ENCODE results near the gene RNASEH1.
A peak's percentile ranks its signal among the peaks of the same experiment; 100 is the strongest.

RNASEH1 gene

GRCh38 chr2:3522961-3523421, 35.1 kb downstream of the RNASEH1 start:
- H4K20me1 ChIP-seq (ENCODE audit: insufficient read depth, low read length, poor library complexity, severe bottlenecking) = peaks cover 3% of the 10 kb centered on the region
- H3K9ac ChIP-seq (ENCODE audit: low read depth, low read length, poor library complexity, severe bottlenecking) = no peak overlapping the region
- peaks cover 19% of the 10 kb centered on the region for H3K79me2 ChIP-seq (ENCODE audit: insufficient read depth, low read length)
- no peaks in the 10 kb centered on the region for H3K9me3 ChIP-seq (ENCODE audit: insufficient read depth, low read depth, low read length)
- H3K4me1 ChIP-seq (ENCODE audit: insufficient read depth, low read length, poor library complexity, severe bottlenecking) = peaks cover 20% of the 10 kb centered on the region
- H3F3A ChIP-seq (ENCODE audit: low read depth) = no peaks in the 10 kb centered on the region
- H3K27me3 ChIP-seq (ENCODE audit: insufficient read depth, low read length, poor library complexity, severe bottlenecking) = no peaks in the 10 kb centered on the region
- H3K4me2 ChIP-seq (ENCODE audit: low read depth, low read length, poor library complexity, severe bottlenecking) = no peak overlapping the region
- H3K4me3 ChIP-seq (ENCODE audit: low read length, poor library complexity, severe bottlenecking) = no peak overlapping the region
- no peak overlapping the region for H2AFZ ChIP-seq (ENCODE audit: low read length)
- TF ChIP-seq CTCF (conservative IDR thresholded peaks at IDR 0.05; ENCODE audit: low read length) (no peak), EZH2phosphoT487 (IDR thresholded peaks at IDR 0.05; ENCODE audit: borderline replicate concordance) (no peak)
- H3K36me3 ChIP-seq (ENCODE audit: insufficient read depth, low read length) = no peaks in the 10 kb centered on the region
- H3K9me2 ChIP-seq (replicated peaks; ENCODE audit: low read depth, low read length) = no peaks in the 10 kb centered on the region

- Histone ChIP-seq H3K9ac (ENCODE audit: low read depth, low read length, poor library complexity, severe bottlenecking) (peak overlapping the region; percentile 94), H3K27me3 (ENCODE audit: insufficient read depth, low read length, poor library complexity, severe bottlenecking) (no peaks in the 10 kb centered on the region), H3F3A (ENCODE audit: low read depth) (no peaks in the 10 kb centered on the region), H3K36me3 (ENCODE audit: insufficient read depth, low read length) (no peaks in the 10 kb centered on the region), H4K20me1 (ENCODE audit: insufficient read depth, low read length, poor library complexity, severe bottlenecking) (peaks cover 9% of the 10 kb centered on the region), H3K4me1 (ENCODE audit: insufficient read depth, low read length, poor library complexity, severe bottlenecking) (peaks cover 22% of the 10 kb centered on the region), H3K9me2 (replicated peaks; ENCODE audit: low read depth, low read length) (no peaks in the 10 kb centered on the region), H3K9me3 (ENCODE audit: insufficient read depth, low read depth, low read length) (no peaks in the 10 kb centered on the region), H3K4me2 (ENCODE audit: low read depth, low read length, poor library complexity, severe bottlenecking) (peak overlapping the region; percentile 96), H3K79me2 (ENCODE audit: insufficient read depth, low read length) (peaks cover 42% of the 10 kb centered on the region), H3K4me3 (ENCODE audit: low read length, poor library complexity, severe bottlenecking) (peak overlapping the region; percentile 96), H2AFZ (ENCODE audit: low read length) (no peak overlapping the region)
- TF ChIP-seq CTCF (conservative IDR thresholded peaks at IDR 0.05; ENCODE audit: low read length) (no peak), EZH2phosphoT487 (IDR thresholded peaks at IDR 0.05; ENCODE audit: borderline replicate concordance) (no peak)
Observed at GRCh38 chr2:3520591-3520990, 37.5 kb downstream of the RNASEH1 start.

GRCh38 chr2:3519255-3520205, 38.6 kb downstream of the RNASEH1 start, which contains the start of gene ADI1:
Gene ADI1, minus strand, starts transcription at chr2:3519531. Its CDS starts 44 bp downstream, at chr2:3519487.
- Histone ChIP-seq H3K27me3 (ENCODE audit: insufficient read depth, low read length, poor library complexity, severe bottlenecking) (no peaks in the 10 kb centered on the region), H3K4me1 (ENCODE audit: insufficient read depth, low read length, poor library complexity, severe bottlenecking) (peaks cover 22% of the 10 kb centered on the region), H3K9ac (ENCODE audit: low read depth, low read length, poor library complexity, severe bottlenecking) (peak within 1 kb of the TSS; percentile 95), H3F3A (ENCODE audit: low read depth) (no peaks in the 10 kb centered on the region), H3K4me2 (ENCODE audit: low read depth, low read length, poor library complexity, severe bottlenecking) (peak within 1 kb of the TSS; percentile 96), H3K36me3 (ENCODE audit: insufficient read depth, low read length) (no peaks in the 10 kb centered on the region), H3K79me2 (ENCODE audit: insufficient read depth, low read length) (peaks cover 42% of the 10 kb centered on the region), H3K9me3 (ENCODE audit: insufficient read depth, low read depth, low read length) (no peaks in the 10 kb centered on the region), H4K20me1 (ENCODE audit: insufficient read depth, low read length, poor library complexity, severe bottlenecking) (peaks cover 9% of the 10 kb centered on the region), H3K4me3 (ENCODE audit: low read length, poor library complexity, severe bottlenecking) (peak within 1 kb of the TSS; percentile 96), H2AFZ (ENCODE audit: low read length) (peak within 1 kb of the TSS; percentile 91), H3K9me2 (replicated peaks; ENCODE audit: low read depth, low read length) (no peaks in the 10 kb centered on the region)
- no peak for TF ChIP-seq CTCF (conservative IDR thresholded peaks at IDR 0.05; ENCODE audit: low read length)
- no peak for TF ChIP-seq EZH2phosphoT487 (IDR thresholded peaks at IDR 0.05; ENCODE audit: borderline replicate concordance)

Data from Loucy (cell line).